RWPE1 (cell line): ENCODE results near the gene AKAP7.

Source experiments
- CTCF ChIA-PET: fragments of 350-600 bp; sonication (Branson Sonifier 250); formaldehyde crosslinking; extraction: SDS; loops from one replicate; lab custom pipeline; 2021; lab: Yijun Ruan, JAX
- POLR2A ChIA-PET: fragments of 400-600 bp; formaldehyde crosslinking; extraction: SDS; loops from one replicate; lab custom pipeline; 2020; ENCODE audit warnings: antibody characterized with exemption; ENCODE audit not compliant: low non-redundant PET; lab: Yijun Ruan, JAX
- DNase-seq: peaks from one replicate; pipeline ENCODE4 v3.0.0; 2012; ENCODE audit warnings: low spot score
- H3K27ac ChIP-seq: fragments of 450-650 bp; 2 replicates; pipeline ENCODE4 v1.5.1; 2017
- CTCF ChIP-seq: fragments of 450-650 bp; conservative IDR thresholded peaks from 2 replicates; pipeline ENCODE4 v1.5.1; 2017; ENCODE audit warnings: low read depth, mild to moderate bottlenecking

Gene AKAP7

GRCh38 chr6:131250122-131250521 lies 114.9 kb downstream of the AKAP7 start:
- no peak for TF ChIP-seq CTCF
- DNase-seq: no peak
- H3K27ac ChIP-seq: no peak overlapping the region
- ChIA-PET CTCF (no interaction called here), POLR2A (no interaction called here)

- DNase-seq: no peak
- TF ChIP-seq CTCF: no peak
- CTCF ChIA-PET: no interaction called here
- no peak overlapping the region for H3K27ac ChIP-seq
- POLR2A ChIA-PET: no interaction called here
These were observed 115.7 kb downstream of the AKAP7 start for GRCh38 chr6:131250936-131251335.

- DNase-seq: no peak
- POLR2A ChIA-PET: no interaction called here
- H3K27ac ChIP-seq: no peak overlapping the region
- TF ChIP-seq CTCF: no peak
- CTCF ChIA-PET: no interaction called here
These were observed 116.4 kb downstream of the AKAP7 start for GRCh38 chr6:131251590-131252199.

- POLR2A ChIA-PET: no interaction called here
These were observed 120.2 kb downstream of the AKAP7 start for GRCh38 chr6:131255434-131255833.

GRCh38 chr6:131255911-131256310 lies 120.6 kb downstream of the AKAP7 start:
- DNase-seq: no peak
- CTCF ChIA-PET: interaction anchor here (0.5 kb wide), 1 partner anchor 152 kb away, joined by 3 read pairs; no protein-coding TSS in a partner anchor
- POLR2A ChIA-PET: no interaction called here
- no peak overlapping the region for H3K27ac ChIP-seq
- no peak for TF ChIP-seq CTCF

More at GRCh38 chr6:131255434-131255833, 120.2 kb downstream of the AKAP7 start:
- DNase-seq: no peak
- no peak overlapping the region for H3K27ac ChIP-seq
- no peak for TF ChIP-seq CTCF
- CTCF ChIA-PET: interaction anchor here (0.5 kb wide), 1 partner anchor 151 kb away, joined by 3 read pairs; no protein-coding TSS in a partner anchor

GRCh38 chr6:131257104-131257503 lies 121.8 kb downstream of the AKAP7 start:
- ChIA-PET POLR2A (no interaction called here), CTCF (no interaction called here)
- no peak for TF ChIP-seq CTCF
- DNase-seq: no peak
- no peak overlapping the region for H3K27ac ChIP-seq
